Measurements from ENCODE around the gene TACR2. TPM values are rescaled to one million over a fixed set of nuclear protein-coding genes. Genes with fewer than 3 reads are reported as not detected.
"Not testable (repeated sequence)": the region's sequence is repeated elsewhere in the genome, so short reads cannot be mapped to it uniquely, and the experiment has no call there.

The TACR2 gene
- total RNA-seq, 1 donor from 2014 or later, result 0.05 TPM

- DNase-seq (ENCODE audit: low read depth), result not testable (repeated sequence)
Measured at GRCh38 chr10:69450395-69450794, 33.7 kb upstream of the TACR2 start.

DNA sequence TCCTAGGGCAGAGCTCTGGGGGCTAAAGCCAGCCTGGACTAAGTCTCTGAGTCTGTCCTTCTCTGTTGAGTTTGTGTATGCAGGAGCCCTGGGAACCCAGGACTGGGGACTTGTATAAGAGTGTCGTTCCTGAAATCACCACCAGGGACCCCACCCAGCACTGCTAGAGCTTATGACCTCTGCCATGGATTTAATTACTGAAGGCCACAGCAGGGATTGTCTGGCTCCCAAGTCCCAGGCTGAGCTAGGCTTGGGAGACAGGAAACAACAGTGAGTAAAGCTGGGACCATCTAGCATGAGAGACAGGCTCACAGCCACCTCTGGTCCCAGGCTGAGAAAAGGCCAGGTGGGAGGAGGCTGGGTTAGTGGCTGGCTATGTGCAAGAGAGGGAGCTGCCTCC is 33.1 kb upstream of the TACR2 start:
- DNase-seq (ENCODE audit: low read depth), result peak; percentile 82

- DNase-seq (ENCODE audit: low read depth), result peak; percentile 99
Measured at GRCh38 chr10:69446650-69447151, 30.0 kb upstream of the TACR2 start.

DNA sequence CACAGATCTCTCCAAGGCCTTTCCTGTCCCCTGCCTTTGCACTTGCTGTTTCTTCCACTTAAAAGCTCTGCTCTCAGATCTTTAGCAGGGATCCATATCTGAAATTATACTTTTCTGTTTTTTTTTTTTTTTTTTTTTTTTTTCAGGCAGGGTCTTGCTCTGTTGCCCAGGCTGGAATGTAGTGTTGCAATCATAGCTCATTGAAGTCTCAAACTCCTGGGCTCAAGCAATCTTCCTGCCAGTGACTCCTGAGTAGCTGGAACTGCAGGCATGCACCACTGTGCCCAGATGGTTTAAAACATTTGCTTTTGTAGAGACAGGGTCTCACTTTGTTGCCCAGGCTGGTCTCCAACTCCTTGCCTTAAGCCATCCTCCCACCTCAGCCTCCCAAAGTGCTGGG is 29.5 kb upstream of the TACR2 start:
- peak; percentile 80 for DNase-seq (ENCODE audit: low read depth)

DNA sequence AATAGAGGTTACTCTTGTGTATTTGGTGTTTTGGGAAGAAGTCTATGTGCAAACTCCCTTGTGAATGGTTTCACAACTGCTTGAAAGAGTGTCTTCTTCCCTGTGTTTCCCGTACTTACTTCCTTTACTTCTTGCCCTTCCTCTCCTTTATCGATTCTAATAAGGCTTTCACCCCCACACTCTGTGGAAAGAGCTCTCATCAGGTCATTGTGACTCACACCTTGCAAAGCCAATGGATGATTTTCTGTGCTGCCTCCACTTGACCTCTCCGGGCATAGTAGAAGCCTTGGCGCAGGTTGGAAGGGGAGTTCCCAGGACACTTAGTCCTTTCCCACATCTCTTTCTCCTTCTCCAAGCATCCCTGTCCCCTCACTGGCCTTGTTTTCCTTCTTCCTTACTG is 28.3 kb upstream of the TACR2 start:
- DNase-seq (ENCODE audit: low read depth), result peak; percentile 79

GRCh38 chr10:69443354-69443753 is 26.6 kb upstream of the TACR2 start:
- no peak for DNase-seq (ENCODE audit: low read depth)

- peak; percentile 82 for DNase-seq (ENCODE audit: low read depth)
Measured at GRCh38 chr10:69439813-69440506, 23.2 kb upstream of the TACR2 start.

DNA sequence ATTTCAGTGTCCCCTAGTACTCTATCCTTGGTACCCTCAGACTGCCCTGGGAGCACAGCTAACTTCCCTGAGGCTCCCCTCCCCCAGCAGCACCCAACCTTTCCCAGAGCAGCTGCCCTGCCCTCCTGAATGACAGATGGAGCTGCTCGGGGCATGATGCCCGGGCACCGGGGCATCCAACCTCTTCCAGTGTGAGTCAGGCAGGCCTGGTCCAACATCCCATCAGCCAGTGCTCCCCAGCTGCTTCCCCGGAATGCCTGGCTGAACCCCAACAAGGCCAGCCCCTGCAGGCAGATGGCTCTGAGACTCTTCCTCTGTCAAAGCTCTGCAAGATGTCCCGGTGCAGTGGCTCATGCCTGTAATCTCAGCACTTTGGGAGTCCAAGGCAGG is 22.6 kb upstream of the TACR2 start:
- peak; percentile 66 for DNase-seq (ENCODE audit: low read depth)

GRCh38 chr10:69438536-69439349 is 22.0 kb upstream of the TACR2 start:
- DNase-seq (ENCODE audit: low read depth), result peak; percentile 83

GRCh38 chr10:69437321-69438259 is 20.9 kb upstream of the TACR2 start:
- DNase-seq (ENCODE audit: low read depth), result no peak

- no peak for DNase-seq (ENCODE audit: low read depth)
Measured at GRCh38 chr10:69435966-69436520, 19.3 kb upstream of the TACR2 start.

GRCh38 chr10:69434926-69435325 is 18.2 kb upstream of the TACR2 start:
- DNase-seq (ENCODE audit: low read depth), result no peak

- DNase-seq (ENCODE audit: low read depth), result no peak
Measured at GRCh38 chr10:69434169-69434568, 17.5 kb upstream of the TACR2 start.

- no peak for DNase-seq (ENCODE audit: low read depth)
Measured at GRCh38 chr10:69428165-69428564, 11.4 kb upstream of the TACR2 start.

GRCh38 chr10:69426376-69426727 is 9.6 kb upstream of the TACR2 start:
- DNase-seq (ENCODE audit: low read depth), result peak; percentile 74

DNA sequence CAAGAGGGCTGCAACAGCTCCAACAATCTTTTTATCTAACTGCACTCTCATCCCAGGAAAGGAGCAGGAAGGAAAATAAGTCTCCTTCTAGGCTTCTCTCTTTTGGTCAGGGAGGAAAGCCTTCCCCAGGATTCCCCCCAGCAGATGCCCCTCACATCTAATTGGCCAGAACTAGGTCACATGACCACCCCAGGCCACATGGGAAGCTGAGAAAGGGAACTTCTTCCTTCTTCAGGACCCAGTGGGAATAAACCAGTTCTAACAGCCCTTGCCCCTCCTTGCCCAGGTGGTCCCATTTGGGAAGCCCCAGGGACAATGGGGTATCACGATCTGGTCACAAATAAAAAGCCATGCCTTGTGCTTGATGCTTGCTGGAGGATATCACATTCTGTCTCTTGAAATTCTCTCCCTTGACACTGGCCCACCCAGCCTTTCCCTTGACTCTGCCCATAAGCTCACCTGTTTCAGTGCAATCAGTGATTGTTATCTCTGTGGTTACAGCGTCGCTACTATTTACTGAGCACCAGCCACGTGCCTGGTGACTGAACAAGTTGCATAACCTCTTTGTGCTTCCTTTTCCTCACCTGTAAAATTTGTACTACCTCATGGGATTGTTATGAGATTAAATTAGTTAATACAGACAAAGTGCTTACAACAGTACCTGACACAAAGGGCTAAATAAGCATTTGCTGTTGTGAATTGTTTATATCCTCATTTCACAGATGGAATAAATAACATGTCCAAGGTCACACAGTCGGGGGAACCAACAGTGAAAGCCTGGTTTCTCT is 9.0 kb upstream of the TACR2 start:
- peak; percentile 48 for DNase-seq (ENCODE audit: low read depth)

- no peak for DNase-seq (ENCODE audit: low read depth)
Measured at GRCh38 chr10:69425041-69425440, 8.3 kb upstream of the TACR2 start.

DNA sequence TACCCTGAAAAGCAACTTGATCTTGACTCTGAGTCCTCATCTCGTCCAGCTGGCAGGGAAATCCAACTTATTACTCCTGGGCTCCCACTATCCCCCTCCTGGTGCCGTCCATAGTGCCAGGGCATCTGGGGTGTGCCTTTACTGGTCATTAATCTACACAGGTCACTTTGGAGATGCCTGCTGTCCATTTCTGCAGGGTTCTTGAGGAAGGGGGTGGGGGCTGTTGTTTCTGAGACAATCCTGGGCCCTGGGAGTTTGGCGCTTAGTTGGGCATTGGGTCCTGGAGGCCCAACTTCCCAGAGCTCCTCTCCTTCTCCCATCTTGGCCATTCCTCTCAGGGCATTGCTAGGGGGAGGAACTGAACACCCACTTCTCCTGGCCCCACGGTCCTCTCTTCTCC is 6.0 kb upstream of the TACR2 start:
- no peak for DNase-seq (ENCODE audit: low read depth)

DNA sequence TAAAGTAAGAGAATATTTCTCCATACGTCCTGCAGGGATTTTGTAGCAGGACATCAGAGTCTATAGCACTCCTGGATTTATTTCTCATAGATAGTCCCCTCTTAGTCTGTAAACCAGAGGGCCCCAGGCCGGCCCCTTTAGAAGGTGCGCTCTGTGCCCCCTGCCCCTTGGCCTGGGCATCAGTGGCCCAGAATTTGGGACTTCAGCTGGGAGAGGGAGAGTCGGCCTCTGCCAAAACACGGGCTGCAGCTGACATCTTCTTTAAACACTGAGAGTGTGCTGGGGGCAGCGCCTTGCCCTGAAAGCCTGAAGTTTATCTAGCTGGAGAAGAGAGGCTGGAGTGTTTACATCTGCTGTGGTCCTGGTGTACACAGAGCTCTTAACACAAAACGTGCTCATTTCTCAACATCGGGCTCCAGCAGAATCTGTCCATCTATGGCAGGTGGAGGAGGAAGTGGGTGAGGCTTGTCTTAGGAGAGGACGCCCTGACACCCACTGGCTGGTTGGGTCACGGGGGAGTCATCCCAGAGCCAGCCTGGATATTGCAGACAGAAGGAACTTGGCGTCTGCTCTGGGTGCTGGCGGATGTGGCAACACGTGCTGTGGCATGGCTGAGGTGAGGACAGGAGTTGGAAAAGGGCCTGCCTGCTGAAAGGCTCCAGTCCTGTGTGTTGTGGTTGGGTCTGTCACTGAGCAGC is 5.0 kb upstream of the TACR2 start:
- DNase-seq (ENCODE audit: low read depth), result no peak

DNA sequence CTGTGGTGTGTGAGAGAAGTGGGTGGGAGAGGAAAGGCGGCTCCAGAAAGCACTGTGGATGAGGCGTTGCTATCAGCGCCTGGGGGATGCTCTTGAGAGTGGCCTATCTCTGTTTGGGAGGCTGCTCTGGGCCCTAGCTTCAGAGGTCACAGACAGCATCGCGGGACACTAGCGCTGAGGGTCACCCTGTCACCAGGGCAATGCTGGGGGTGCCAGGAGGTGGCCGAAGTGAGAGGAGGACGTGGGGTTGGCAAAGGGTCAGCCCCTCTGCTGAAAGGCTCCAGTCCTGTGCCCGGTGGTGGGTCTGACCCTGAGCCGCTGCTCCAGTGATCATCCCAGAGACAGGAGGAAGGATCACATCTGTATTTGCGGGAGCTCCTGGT is 3.0 kb upstream of the TACR2 start:
- DNase-seq (ENCODE audit: low read depth), result no peak
